IMR-90 (cell line): Measurements from ENCODE around the gene NKD1. TPM values are rescaled to one million over a fixed set of nuclear protein-coding genes. Genes with fewer than 3 reads are reported as not detected.

Source experiments
- ATAC-seq: fragments of 200-7000 bp; cut with Tn5 transposase; 2 replicates; pipeline ENCODE4 v1.9.1; 2020; ENCODE audit warnings: low read depth, mild to moderate bottlenecking, moderate library complexity
- BruUV-seq: library from RNA; stranded (reverse); fragments of 400-500 nt; replicated peaks from 2 replicates; lab custom pipeline; 2021; lab: Mats Ljungman, UMichigan
- CTCF ChIA-PET: fragments of 300-600 bp; formaldehyde crosslinking; extraction: SDS; loops from one replicate; lab custom pipeline; 2021; ENCODE audit warnings: antibody characterized with exemption; lab: Yijun Ruan, JAX
- POLR2A ChIA-PET: fragments of 300-600 bp; sonication (Branson Sonifier 250); formaldehyde crosslinking; loops from one replicate; lab custom pipeline; 2022; ENCODE audit warnings: antibody characterized with exemption; ENCODE audit not compliant: unreplicated experiment; lab: Charles Lee
- DNase-seq: peaks from one replicate; pipeline ENCODE4 v3.0.0; 2013
- H2AFZ ChIP-seq: replicated peaks from 2 replicates; pipeline ENCODE3; 2013; ENCODE audit warnings: low read length, mild to moderate bottlenecking; ENCODE audit not compliant: poor library complexity
- H2AK5ac ChIP-seq: 2 replicates; pipeline ENCODE4 v1.6.1; 2013; ENCODE audit warnings: low read depth, low read length, inconsistent platforms
- H2AK9ac ChIP-seq: replicated peaks from 2 replicates; pipeline ENCODE3; 2013; ENCODE audit warnings: mild to moderate bottlenecking, low read depth, low read length, moderate library complexity; ENCODE audit not compliant: poor library complexity
- H2BK120ac ChIP-seq: 2 replicates; pipeline ENCODE4 v1.6.1; 2013; ENCODE audit warnings: low read depth, low read length, inconsistent platforms
- H2BK15ac ChIP-seq: 3 replicates; pipeline ENCODE4 v1.6.1; 2013; ENCODE audit warnings: low read depth, low read length, inconsistent platforms
- H2BK20ac ChIP-seq: 2 replicates; pipeline ENCODE4 v1.6.1; 2013; ENCODE audit warnings: low read depth, mild to moderate bottlenecking, inconsistent platforms, low read length, moderate library complexity
- H2BK5ac ChIP-seq: 2 replicates; pipeline ENCODE4 v1.6.1; 2013; ENCODE audit warnings: mild to moderate bottlenecking, low read depth, low read length, inconsistent platforms; ENCODE audit not compliant: poor library complexity, severe bottlenecking
- H3K14ac ChIP-seq: replicated peaks from 2 replicates; pipeline ENCODE4 v1.6.1; 2013; ENCODE audit warnings: low read depth, low read length, inconsistent platforms
- H3K18ac ChIP-seq: 2 replicates; pipeline ENCODE4 v1.6.1; 2013; ENCODE audit warnings: low read depth, low read length, control low read depth
- H3K23ac ChIP-seq: 2 replicates; pipeline ENCODE4 v1.6.1; 2013; ENCODE audit warnings: low read depth, low read length, inconsistent platforms
- H3K27ac ChIP-seq: 2 replicates; pipeline ENCODE4 v1.5.1; 2013; ENCODE audit warnings: mild to moderate bottlenecking, control low read depth, low read length; ENCODE audit not compliant: insufficient read depth
- H3K27me3 ChIP-seq: 2 replicates; pipeline ENCODE4 v1.6.1; 2013; ENCODE audit warnings: low read length; ENCODE audit not compliant: control insufficient read depth, insufficient read depth
- H3K36me3 ChIP-seq: 2 replicates; pipeline ENCODE4 v1.6.1; 2013; ENCODE audit warnings: low read length, mixed read lengths; ENCODE audit not compliant: control insufficient read depth, insufficient read depth
- H3K4ac ChIP-seq: 2 replicates; pipeline ENCODE4 v1.6.1; 2013; ENCODE audit warnings: low read depth, low read length, inconsistent platforms
- H3K4me1 ChIP-seq: 2 replicates; pipeline ENCODE4 v1.6.1; 2013; ENCODE audit warnings: low read length, mixed read lengths; ENCODE audit not compliant: control insufficient read depth, insufficient read depth
- H3K4me2 ChIP-seq: 2 replicates; pipeline ENCODE4 v1.6.1; 2013; ENCODE audit warnings: low read depth, mild to moderate bottlenecking, control low read depth, low read length, moderate library complexity
- H3K4me3 ChIP-seq: 2 replicates; pipeline ENCODE4 v1.5.1; 2013; ENCODE audit warnings: low read depth, mild to moderate bottlenecking, control low read depth, low read length, moderate library complexity; ENCODE audit not compliant: insufficient read depth
- H3K56ac ChIP-seq: 2 replicates; pipeline ENCODE4 v1.6.1; 2013; ENCODE audit warnings: low read length, inconsistent platforms; ENCODE audit not compliant: insufficient read depth; ENCODE audit errors: extremely low read depth
- H3K79me1 ChIP-seq, 2 experiments: 2 replicates each; pipeline ENCODE4 v1.6.1; 2013; ENCODE audit warnings: low read length in 2 of 2, inconsistent platforms in 1 of 2, low read depth in 1 of 2
- H3K9ac ChIP-seq: 2 replicates; pipeline ENCODE4 v1.6.1; 2013; ENCODE audit warnings: low read depth, low read length, control low read depth
- H3K9me1 ChIP-seq: 2 replicates; pipeline ENCODE4 v1.6.1; 2013; ENCODE audit warnings: low read length, inconsistent platforms; ENCODE audit not compliant: insufficient read depth
- H3K9me3 ChIP-seq: 2 replicates; pipeline ENCODE4 v1.6.1; 2013; ENCODE audit warnings: low read length; ENCODE audit not compliant: control insufficient read depth, insufficient read depth
- H4K20me1 ChIP-seq: 2 replicates; pipeline ENCODE4 v1.6.1; 2013; ENCODE audit warnings: low read length, inconsistent platforms; ENCODE audit not compliant: insufficient read depth
- H4K5ac ChIP-seq: 2 replicates; pipeline ENCODE4 v1.6.1; 2013; ENCODE audit warnings: mild to moderate bottlenecking, low read depth, low read length, control low read depth
- H4K8ac ChIP-seq, 2 experiments: 2 replicates each; pipeline ENCODE4 v1.6.1; 2013; ENCODE audit warnings: low read depth in 2 of 2, low read length in 2 of 2, control low read depth in 1 of 2, inconsistent platforms in 1 of 2
- H4K91ac ChIP-seq: 2 replicates; pipeline ENCODE4 v1.6.1; 2013; ENCODE audit warnings: low read depth, low read length, inconsistent platforms; ENCODE audit not compliant: insufficient read depth
- CTCF ChIP-seq: conservative IDR thresholded peaks from 2 replicates; pipeline ENCODE4 v1.5.1; 2012; ENCODE audit warnings: mild to moderate bottlenecking, low read depth, low read length, improper control_type of control experiment
- FOS ChIP-seq: fragments of 150-350 bp; IDR thresholded peaks from 2 replicates; pipeline ENCODE4 v1.6.1; 2016; ENCODE audit warnings: low read depth, low read length
- NFE2L2 ChIP-seq: fragments of 150-350 bp; IDR thresholded peaks from 2 replicates; pipeline ENCODE4 v1.6.1; 2016; ENCODE audit warnings: low read depth, mild to moderate bottlenecking, low read length
- POLR2A ChIP-seq: IDR thresholded peaks from 2 replicates; pipeline ENCODE4 v1.6.1; 2012; ENCODE audit warnings: mild to moderate bottlenecking, low read depth, low read length
- RAD21 ChIP-seq: IDR thresholded peaks from 2 replicates; pipeline ENCODE4 v1.6.1; 2012; ENCODE audit warnings: low read length, improper control_type of control experiment
- USF2 ChIP-seq: fragments of 150-350 bp; IDR thresholded peaks from 2 replicates; pipeline ENCODE4 v1.6.1; 2017; ENCODE audit warnings: mild to moderate bottlenecking, antibody characterized with exemption, low read length, low read depth
- WGBS, 2 experiments: methylation state at CpG; one replicate each; pipeline versions ENCODE4 v1.1.5 to v1.1.7; 2013; ENCODE audit warnings: missing lambda C conversion rate in 2 of 2; ENCODE audit not compliant: insufficient read length in 1 of 2; ENCODE audit errors: extremely low coverage in 2 of 2; 5-methylcytosine and 5-hydroxymethylcytosine counted together
- dilution Hi-C: fragments of 300-500 bp; cut with HindIII; formaldehyde crosslinking; loops from one replicate; pipeline ENCODE4 v1.14.3; 2018; ENCODE audit warnings: low sequenced_read_pairs; ENCODE audit not compliant: unreplicated experiment
- in situ Hi-C: fragments of 300-500 bp; cut with MboI; formaldehyde crosslinking; loops from 3 replicates; pipeline ENCODE4 v1.14.3; 2019; ENCODE audit warnings: low sequenced_read_pairs, inconsistent platforms, mixed read lengths
- intact Hi-C: fragments of 100-400 bp; cut with micrococcal nuclease; formaldehyde crosslinking; loops from 2 replicates; pipeline ENCODE4 v1.10.0; 2022
- polyA plus RNA-seq, 3 experiments: library from polyadenylated mRNA; depleted of rRNA; stranded (reverse); fragments of >200 nt; gene quantifications; 2 replicates each; pipeline ENCODE4 v1.2.3, GENCODE V29; 2012; ENCODE audit warnings: low replicate concordance in 1 of 3
- total RNA-seq: library from RNA; depleted of rRNA; stranded (reverse); fragments of >200 nt; gene quantifications from 2 replicates; pipeline ENCODE4 v1.2.3, GENCODE V29; 2012

NKD1 gene
- total and polyA plus RNA-seq, 2 of the 4 experiments (the other 2 are of a cell fraction) = not detected

GRCh38 chr16:50696575-50697420, 148.6 kb downstream of the NKD1 start:
- ATAC-seq = no peak

More at GRCh38 chr16:50696575-50697420, 148.6 kb downstream of the NKD1 start:
- WGBS, 2 experiments = 83% methylated on average over 4 of the region's 15 CpGs; no CpG with 5 or more reads in 1 of the 2 experiments
- no peak overlapping the region for H2BK5ac ChIP-seq
- intact Hi-C loops (no loop called here), in situ Hi-C loops (no loop called here), dilution Hi-C loops (no loop called here)
- BruUV-seq = no TSS peak
- peak overlapping the region; percentile 56 for H2AFZ ChIP-seq
- H2BK15ac ChIP-seq = no peak overlapping the region
- H3K9ac ChIP-seq = no peak overlapping the region
- no peak overlapping the region for H2BK120ac ChIP-seq
- H3K4me2 ChIP-seq = no peak overlapping the region
- H3K4me3 ChIP-seq = no peak overlapping the region
- no peak overlapping the region for H2AK9ac ChIP-seq
- no peak overlapping the region for H3K56ac ChIP-seq
- no peak overlapping the region for H3K4ac ChIP-seq
- no peak overlapping the region for H4K91ac ChIP-seq
- H4K8ac ChIP-seq = no peak overlapping the region
- TF ChIP-seq CTCF = no peak
- TF ChIP-seq FOS = no peak
- no peak for TF ChIP-seq RAD21
- no peak for TF ChIP-seq NFE2L2
- peak; percentile 52 for TF ChIP-seq USF2
- no peak for TF ChIP-seq POLR2A
- no peak overlapping the region for H3K23ac ChIP-seq
- no peaks in the 10 kb centered on the region for H3K79me1 ChIP-seq
- H2BK20ac ChIP-seq = no peak overlapping the region
- POLR2A ChIA-PET = no interaction called here
- DNase-seq = peak; percentile 26
- H4K20me1 ChIP-seq = no peaks in the 10 kb centered on the region
- H3K9me1 ChIP-seq = 0 out of 2 replicates have a peak, but pooled peaks cover 4% of the 10 kb centered on the region
- H3K4me1 ChIP-seq = no peaks in the 10 kb centered on the region
- H3K14ac ChIP-seq = no peak overlapping the region
- no peak overlapping the region for H3K18ac ChIP-seq
- no peak overlapping the region for H4K5ac ChIP-seq
- no peaks in the 10 kb centered on the region for H3K36me3 ChIP-seq
- no peaks in the 10 kb centered on the region for H3K9me3 ChIP-seq
- no peak overlapping the region for H2AK5ac ChIP-seq
- no peak overlapping the region for H3K27ac ChIP-seq
- CTCF ChIA-PET = no interaction called here
- H3K27me3 ChIP-seq = peaks cover 14% of the 10 kb centered on the region
